IPS-18a (cell line): ENCODE data around the gene KLHL29.

Experiments used
- H3K27ac ChIP-seq: one replicate; pipeline ENCODE4 v1.5.1; 2013; ENCODE audit warnings: low read length
- H3K27me3 ChIP-seq: one replicate; pipeline ENCODE4 v1.6.1; 2013; ENCODE audit warnings: mild to moderate bottlenecking, low read length; ENCODE audit not compliant: control insufficient read depth, insufficient read depth
- H3K36me3 ChIP-seq: one replicate; pipeline ENCODE4 v1.6.1; 2013; ENCODE audit warnings: low read depth, low read length; ENCODE audit not compliant: control insufficient read depth
- H3K4me1 ChIP-seq: one replicate; pipeline ENCODE4 v1.6.1; 2013; ENCODE audit warnings: low read depth, low read length; ENCODE audit not compliant: control insufficient read depth
- H3K4me3 ChIP-seq: one replicate; pipeline ENCODE4 v1.5.1; 2013; ENCODE audit warnings: low read length
- H3K9ac ChIP-seq: one replicate; pipeline ENCODE4 v1.6.1; 2013; ENCODE audit warnings: mild to moderate bottlenecking, low read length, moderate library complexity
- H3K9me3 ChIP-seq: one replicate; pipeline ENCODE4 v1.6.1; 2013; ENCODE audit warnings: low read depth, low read length; ENCODE audit not compliant: control insufficient read depth

KLHL29 gene

DNA sequence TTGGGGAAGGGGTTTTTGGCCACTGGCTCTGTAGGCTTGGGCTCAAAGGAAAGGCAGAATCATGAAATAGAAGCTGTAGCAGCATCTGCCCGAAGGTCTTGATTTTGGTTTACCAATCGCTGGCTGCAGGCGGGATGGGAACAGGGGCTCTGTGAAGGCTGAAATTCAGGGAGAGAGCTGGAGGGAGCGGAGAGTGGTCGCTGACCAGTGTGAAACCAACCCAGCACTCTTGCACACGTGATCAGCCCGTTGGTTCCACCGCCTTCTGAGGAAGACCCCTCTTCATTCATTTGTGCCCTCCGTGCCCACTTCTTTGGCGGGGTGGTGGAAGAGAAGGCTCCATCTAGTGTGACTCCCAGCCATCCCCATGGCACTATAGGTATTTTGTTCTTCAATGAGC lies 82.6 kb downstream of the KLHL29 start:
- H3K27ac ChIP-seq, result no peak overlapping the region
- no peaks in the 10 kb centered on the region for H3K9me3 ChIP-seq
- H3K4me1 ChIP-seq, result no peaks in the 10 kb centered on the region
- H3K9ac ChIP-seq, result no peak overlapping the region
- H3K36me3 ChIP-seq, result no peaks in the 10 kb centered on the region
- no peaks in the 10 kb centered on the region for H3K27me3 ChIP-seq
- H3K4me3 ChIP-seq, result no peak overlapping the region

DNA sequence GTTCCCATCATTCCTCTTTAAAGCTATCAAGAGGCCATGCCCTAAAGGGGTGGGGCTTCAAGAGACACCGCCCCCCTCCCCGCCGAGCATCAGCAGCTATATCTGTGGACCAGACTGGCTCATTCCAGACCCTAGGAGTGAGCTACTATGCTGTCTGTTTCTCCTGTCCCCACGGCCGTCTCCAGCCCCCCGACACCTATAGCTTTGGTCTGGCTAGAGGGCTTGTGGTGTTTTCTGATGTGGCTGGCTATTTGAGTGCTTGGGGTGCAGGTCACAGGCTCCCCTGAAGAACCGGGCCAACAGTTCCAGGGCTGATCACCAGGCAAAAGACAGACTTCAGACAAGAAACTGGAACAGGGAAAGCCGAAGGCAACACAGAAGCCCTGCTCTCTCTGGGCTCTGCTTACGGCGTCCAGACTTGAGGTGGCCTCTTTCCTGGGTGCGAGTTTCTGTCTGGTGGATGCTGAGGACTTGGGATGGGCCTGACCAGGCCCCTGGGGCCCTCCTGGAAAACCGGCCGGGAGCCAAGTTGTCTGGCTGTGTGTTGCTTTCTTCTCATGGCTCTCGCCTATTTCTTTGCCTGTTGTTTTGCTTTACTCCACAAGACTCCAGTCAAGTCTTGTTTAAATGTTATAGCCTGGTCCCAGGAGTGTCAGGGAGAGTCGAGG lies 83.6 kb downstream of the KLHL29 start:
- peaks cover 10% of the 10 kb centered on the region for H3K27me3 ChIP-seq
- no peaks in the 10 kb centered on the region for H3K36me3 ChIP-seq
- no peak overlapping the region for H3K27ac ChIP-seq
- no peak overlapping the region for H3K4me3 ChIP-seq
- no peaks in the 10 kb centered on the region for H3K9me3 ChIP-seq
- H3K9ac ChIP-seq, result no peak overlapping the region
- H3K4me1 ChIP-seq, result no peaks in the 10 kb centered on the region

GRCh38 chr2:23469142-23469540 lies 84.2 kb downstream of the KLHL29 start:
- Histone ChIP-seq H3K27me3 (peaks cover 15% of the 10 kb centered on the region), H3K9me3 (no peaks in the 10 kb centered on the region), H3K27ac (no peak overlapping the region), H3K4me1 (no peaks in the 10 kb centered on the region), H3K36me3 (no peaks in the 10 kb centered on the region), H3K4me3 (no peak overlapping the region), H3K9ac (no peak overlapping the region)

- peaks cover 20% of the 10 kb centered on the region for H3K27me3 ChIP-seq
- no peaks in the 10 kb centered on the region for H3K36me3 ChIP-seq
- H3K27ac ChIP-seq, result no peak overlapping the region
- H3K4me1 ChIP-seq, result peaks cover 25% of the 10 kb centered on the region
- no peak overlapping the region for H3K4me3 ChIP-seq
- H3K9ac ChIP-seq, result no peak overlapping the region
- no peaks in the 10 kb centered on the region for H3K9me3 ChIP-seq
Measured at GRCh38 chr2:23475036-23475435, 90.1 kb downstream of the KLHL29 start.

DNA sequence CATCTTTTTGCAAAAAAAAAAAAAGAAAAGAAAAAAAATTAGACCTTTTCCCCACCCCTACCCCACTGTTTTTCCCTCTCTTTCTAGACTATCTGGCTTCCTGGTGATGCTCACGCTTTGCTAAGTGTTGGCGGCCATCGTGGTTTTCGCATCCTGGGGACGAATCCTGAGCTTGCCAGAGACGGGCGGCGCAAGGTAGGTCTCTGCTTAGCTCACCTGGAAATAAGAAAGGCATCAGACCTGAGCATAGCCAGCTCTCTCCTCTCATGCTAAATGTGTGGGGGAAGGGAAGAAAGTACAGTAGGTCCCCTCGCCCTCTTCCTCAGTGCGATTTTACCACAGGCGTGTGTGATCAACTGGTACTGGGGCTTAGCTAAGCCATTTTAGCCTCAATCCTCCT lies 90.5 kb downstream of the KLHL29 start:
- Histone ChIP-seq H3K4me1 (peaks cover 26% of the 10 kb centered on the region), H3K9ac (no peak overlapping the region), H3K9me3 (no peaks in the 10 kb centered on the region), H3K4me3 (no peak overlapping the region), H3K27me3 (peaks cover 20% of the 10 kb centered on the region), H3K27ac (no peak overlapping the region), H3K36me3 (no peaks in the 10 kb centered on the region)

DNA sequence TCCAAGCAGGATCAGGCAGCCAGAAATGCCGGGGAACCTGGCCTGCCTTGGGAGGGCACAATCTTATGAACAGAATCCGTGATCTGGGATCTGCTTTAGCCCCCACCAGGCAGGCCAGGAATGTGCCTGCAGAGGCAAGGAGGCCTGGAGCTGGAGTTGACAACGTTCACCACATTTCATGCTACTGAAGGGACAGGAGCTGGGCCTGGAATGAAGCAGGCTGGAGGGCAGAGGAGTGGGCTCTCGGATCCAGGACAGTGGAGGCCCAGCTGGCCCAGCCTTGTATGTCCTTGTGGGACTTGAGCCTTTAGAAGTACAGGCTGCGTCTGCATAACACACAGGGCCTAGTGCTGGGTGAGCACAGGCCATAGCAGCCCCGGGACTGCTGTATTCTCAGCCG lies 91.8 kb downstream of the KLHL29 start:
- Histone ChIP-seq H3K4me3 (no peak overlapping the region), H3K9me3 (no peaks in the 10 kb centered on the region), H3K4me1 (peaks cover 35% of the 10 kb centered on the region), H3K27ac (no peak overlapping the region), H3K9ac (no peak overlapping the region), H3K27me3 (peaks cover 20% of the 10 kb centered on the region), H3K36me3 (no peaks in the 10 kb centered on the region)

- H3K36me3 ChIP-seq, result no peaks in the 10 kb centered on the region
- H3K4me3 ChIP-seq, result no peak overlapping the region
- H3K27me3 ChIP-seq, result peaks cover 20% of the 10 kb centered on the region
- H3K27ac ChIP-seq, result no peak overlapping the region
- no peak overlapping the region for H3K9ac ChIP-seq
- H3K4me1 ChIP-seq, result peaks cover 35% of the 10 kb centered on the region
- no peaks in the 10 kb centered on the region for H3K9me3 ChIP-seq
Measured at GRCh38 chr2:23477392-23477791, 92.4 kb downstream of the KLHL29 start.

- Histone ChIP-seq H3K36me3 (no peaks in the 10 kb centered on the region), H3K4me3 (no peak overlapping the region), H3K9me3 (no peaks in the 10 kb centered on the region), H3K9ac (no peak overlapping the region), H3K27me3 (peaks cover 13% of the 10 kb centered on the region), H3K4me1 (peaks cover 35% of the 10 kb centered on the region), H3K27ac (no peak overlapping the region)
Measured at GRCh38 chr2:23478087-23478932, 93.3 kb downstream of the KLHL29 start.

DNA sequence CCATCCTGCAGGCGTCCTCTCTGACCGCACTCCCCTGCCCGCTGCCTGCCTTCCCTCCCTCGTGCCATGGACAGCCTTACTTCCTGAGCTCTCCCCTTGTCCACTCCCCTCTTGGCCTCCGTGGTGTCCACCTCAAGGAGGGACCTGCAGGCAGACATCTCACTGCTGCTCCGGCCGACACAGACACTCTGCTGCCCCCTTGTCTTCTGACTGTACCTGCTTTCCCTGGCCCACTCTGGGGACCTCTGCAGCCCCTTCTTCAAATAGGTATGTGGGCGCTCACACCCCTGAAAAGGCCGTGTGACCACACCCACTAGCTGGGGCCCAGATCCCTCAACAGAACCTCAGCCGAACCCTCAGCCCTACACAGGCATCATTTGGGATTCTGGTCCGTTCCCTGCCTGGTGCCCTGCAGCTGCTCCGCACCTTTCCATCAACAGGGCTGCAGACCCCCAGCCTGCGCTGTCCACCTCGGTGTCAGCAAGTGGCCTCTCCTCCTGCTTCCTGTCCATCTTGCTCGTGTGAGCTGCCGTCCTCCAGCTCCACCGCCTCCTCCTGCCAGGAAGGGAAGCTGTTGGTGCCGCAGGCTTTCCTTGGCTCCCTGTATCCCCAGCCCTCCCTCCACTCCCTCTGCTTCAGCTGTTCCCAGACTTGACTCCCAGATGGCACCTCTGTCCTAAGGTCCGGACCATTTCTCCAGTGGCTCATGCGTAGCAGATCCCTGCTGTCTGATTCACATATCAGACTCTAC lies 94.1 kb downstream of the KLHL29 start:
- Histone ChIP-seq H3K27me3 (peaks cover 5% of the 10 kb centered on the region), H3K9ac (no peak overlapping the region), H3K9me3 (no peaks in the 10 kb centered on the region), H3K4me1 (peaks cover 35% of the 10 kb centered on the region), H3K36me3 (no peaks in the 10 kb centered on the region), H3K4me3 (no peak overlapping the region), H3K27ac (no peak overlapping the region)

GRCh38 chr2:23480957-23481797 lies 96.2 kb downstream of the KLHL29 start:
- H3K4me3 ChIP-seq, result no peak overlapping the region
- no peaks in the 10 kb centered on the region for H3K27me3 ChIP-seq
- H3K9me3 ChIP-seq, result no peaks in the 10 kb centered on the region
- H3K27ac ChIP-seq, result no peak overlapping the region
- H3K9ac ChIP-seq, result no peak overlapping the region
- no peaks in the 10 kb centered on the region for H3K36me3 ChIP-seq
- H3K4me1 ChIP-seq, result peaks cover 20% of the 10 kb centered on the region

DNA sequence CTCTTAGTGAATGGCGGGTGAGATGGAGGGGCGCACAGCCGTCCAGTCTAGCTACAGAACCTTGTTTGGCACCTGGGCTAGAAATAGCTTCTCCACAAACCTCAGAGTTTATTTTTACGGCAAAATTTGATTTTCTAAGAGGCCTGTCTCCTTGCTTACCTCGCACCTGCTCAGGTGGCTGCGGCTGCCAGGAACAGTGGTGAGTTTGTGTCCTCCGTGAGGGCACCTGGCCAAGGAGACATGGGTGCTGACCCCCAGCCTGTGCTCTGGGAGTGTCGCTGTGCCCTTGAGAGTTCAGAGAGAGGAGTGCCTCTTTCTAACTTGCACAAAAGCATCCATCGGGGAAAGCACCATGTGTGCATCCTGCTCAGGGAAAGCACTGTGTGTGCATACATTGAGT lies 97.2 kb downstream of the KLHL29 start:
- no peaks in the 10 kb centered on the region for H3K27me3 ChIP-seq
- no peak overlapping the region for H3K9ac ChIP-seq
- H3K27ac ChIP-seq, result no peak overlapping the region
- no peaks in the 10 kb centered on the region for H3K36me3 ChIP-seq
- H3K4me1 ChIP-seq, result peaks cover 20% of the 10 kb centered on the region
- no peak overlapping the region for H3K4me3 ChIP-seq
- H3K9me3 ChIP-seq, result no peaks in the 10 kb centered on the region
